Dedifferentiated amniotic fluid mesenchymal stem cell (primary cell): ENCODE measurements around the gene KRTAP10-5.
"Not testable (repeated sequence)": the region's sequence is repeated elsewhere in the genome, so short reads cannot be mapped to it uniquely, and the experiment has no call there.

Experiments
- DNase-seq: peaks from one replicate; pipeline ENCODE4 v3.0.0-alpha.2; 2016; ENCODE audit errors: extremely low spot score

KRTAP10-5 gene

DNA sequence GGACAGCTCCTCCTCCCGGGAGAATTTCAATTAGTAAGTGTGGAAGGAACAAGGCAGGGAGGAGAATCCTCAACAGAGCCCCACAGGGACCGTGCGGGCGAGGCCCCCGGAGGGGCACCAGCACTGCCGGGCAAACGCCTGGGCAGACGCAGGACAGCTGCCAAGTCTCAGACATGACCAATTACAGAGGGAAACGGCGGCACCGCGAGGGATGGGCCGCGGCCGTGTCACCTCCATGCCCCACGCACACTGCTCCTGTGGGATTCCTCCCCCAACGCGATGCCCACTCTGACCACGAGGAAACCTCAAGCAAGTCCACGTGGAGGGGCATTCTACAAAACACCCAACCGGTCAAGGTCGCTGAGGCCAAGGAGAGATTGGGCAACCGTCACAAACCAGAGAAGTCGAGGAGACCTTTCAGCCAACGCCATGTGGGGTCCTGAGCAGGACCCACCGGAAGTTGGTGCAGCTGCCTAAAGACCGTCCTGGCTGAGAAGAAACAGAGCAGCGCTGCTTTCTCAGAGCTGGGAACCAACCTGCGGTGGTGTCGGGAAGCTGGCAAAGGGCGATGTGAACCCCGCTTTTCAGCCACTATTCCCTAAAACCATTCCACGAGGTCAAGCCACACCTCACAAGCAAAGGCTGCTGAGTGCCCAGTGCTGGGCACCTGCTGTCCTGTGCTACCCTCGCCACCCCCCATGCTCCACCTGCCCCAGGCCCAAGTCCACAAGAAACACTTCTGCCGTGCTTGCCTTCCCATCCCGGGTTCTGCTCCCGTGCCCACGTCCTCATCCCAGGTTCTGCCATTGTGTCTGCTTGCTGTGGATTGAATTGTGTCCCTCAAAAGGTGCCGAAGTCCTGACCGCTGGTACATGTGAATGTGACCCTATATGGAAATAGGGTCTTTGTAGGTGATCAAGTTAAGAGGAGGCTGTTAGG is 8.3 kb downstream of the KRTAP10-5 start:
- DNase-seq, result no peak

DNA sequence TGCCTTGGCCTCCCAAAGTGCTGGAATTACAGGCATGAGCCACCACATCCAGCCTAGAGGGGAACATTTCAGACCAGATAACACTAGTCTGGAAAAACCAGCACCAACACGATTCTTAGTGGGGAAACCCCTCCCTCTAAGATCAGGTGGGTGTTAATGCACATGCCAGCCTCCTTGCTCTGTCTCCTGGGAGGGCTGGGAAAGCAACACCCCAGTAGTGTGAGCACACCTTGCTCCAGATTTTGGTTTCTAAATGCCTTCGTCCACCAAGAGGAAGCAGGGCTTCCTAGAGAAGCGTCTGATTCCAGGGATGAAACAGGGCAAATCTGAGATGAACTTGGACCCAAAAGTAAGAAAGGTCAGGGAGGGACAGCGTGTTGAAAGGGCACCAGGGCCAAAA is 9.1 kb downstream of the KRTAP10-5 start:
- no peak for DNase-seq

DNA sequence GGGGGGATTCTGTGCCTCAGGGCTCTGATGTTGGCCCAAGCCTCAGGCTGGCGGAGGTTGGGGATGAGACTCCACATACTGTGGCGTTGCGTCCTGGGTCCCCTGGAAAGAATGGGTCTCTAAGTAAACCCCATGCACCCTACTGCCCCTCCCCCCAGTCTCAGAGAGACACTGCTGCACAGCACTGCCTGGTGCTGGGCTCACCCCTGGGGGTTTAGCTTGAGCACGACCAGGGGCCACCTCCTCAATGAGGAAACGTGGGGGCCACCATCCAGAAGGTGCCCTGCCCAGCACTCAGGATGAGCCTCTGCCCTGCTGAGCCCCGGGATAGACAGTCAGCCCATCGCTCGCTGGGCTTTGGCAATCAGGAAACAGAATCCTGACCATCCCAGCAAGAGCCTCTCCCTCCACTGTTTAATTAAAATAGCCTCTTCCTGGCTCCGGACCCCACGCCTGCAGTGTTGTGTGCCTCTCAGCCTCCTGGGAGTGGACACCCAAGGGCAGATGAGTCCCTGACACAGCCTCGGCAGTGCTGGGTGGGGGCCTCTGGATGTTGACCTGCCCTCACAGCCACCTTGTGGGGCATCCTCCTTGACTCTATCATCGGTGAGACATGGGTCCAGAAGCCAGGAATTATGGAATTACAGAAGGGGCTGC is 10.4 kb downstream of the KRTAP10-5 start:
- DNase-seq, result no peak

DNA sequence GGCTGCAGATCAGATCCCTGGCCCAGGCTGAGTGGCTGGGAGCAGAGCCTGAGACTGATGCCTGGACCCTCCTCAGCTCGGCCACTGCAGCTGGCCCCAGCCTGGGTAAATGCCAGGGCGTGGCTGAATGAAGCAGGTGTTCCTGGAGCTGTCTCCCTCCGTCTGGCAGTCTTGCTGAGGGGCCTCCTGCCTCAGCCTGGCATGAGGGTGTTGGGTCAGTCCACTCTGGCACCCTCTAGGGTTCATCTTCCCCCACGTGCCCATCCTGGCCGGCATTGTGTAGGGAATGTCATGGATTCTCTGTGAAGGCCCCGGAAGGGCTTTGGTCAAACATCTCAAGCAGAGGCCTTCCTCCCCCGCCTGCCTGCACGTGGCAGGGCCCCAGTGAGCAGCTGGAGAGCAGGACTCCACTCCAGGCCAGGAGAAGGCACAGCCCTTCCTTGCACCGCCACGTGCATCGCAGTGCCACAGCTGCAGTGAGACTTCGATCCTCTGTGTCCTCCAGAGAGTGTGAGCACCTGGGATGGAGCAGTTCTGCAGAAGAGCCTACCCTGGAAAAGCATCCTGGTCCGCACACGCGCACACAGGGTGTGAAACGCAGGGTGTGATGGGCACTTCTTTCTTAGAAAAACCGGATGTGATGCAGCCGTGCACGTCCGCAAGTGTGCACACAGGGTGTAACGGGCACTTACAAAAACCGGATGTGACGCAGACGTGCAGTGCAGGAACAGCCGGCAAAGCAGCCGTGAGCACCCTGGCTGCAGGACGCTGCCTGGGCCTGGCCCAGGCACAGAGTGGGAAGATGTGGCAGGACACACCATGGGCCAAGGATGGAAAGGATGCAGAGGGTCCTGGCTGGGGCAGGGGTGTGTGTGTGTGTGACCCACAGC is 11.5 kb downstream of the KRTAP10-5 start:
- DNase-seq, result no peak

DNA sequence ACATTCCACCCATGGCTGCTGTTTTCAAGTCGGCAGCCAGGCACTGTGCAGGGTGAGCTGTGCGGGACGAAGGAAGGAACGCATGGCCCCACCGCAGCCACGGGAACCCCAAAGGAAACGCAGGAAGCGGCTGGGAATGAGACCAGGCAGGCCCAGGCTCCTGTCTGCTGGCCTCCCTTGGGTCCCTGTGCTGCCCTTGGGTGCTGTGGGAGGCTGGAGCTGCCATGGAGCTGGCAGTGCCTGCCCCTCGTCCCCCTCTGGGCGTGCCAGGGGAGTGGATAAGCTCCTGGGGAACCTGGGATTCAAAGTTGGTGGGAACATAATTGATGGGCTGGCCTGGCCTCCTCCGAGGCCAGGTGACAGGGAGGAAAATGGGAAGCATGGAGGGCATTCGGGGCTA is 12.1 kb downstream of the KRTAP10-5 start:
- no peak for DNase-seq

DNA sequence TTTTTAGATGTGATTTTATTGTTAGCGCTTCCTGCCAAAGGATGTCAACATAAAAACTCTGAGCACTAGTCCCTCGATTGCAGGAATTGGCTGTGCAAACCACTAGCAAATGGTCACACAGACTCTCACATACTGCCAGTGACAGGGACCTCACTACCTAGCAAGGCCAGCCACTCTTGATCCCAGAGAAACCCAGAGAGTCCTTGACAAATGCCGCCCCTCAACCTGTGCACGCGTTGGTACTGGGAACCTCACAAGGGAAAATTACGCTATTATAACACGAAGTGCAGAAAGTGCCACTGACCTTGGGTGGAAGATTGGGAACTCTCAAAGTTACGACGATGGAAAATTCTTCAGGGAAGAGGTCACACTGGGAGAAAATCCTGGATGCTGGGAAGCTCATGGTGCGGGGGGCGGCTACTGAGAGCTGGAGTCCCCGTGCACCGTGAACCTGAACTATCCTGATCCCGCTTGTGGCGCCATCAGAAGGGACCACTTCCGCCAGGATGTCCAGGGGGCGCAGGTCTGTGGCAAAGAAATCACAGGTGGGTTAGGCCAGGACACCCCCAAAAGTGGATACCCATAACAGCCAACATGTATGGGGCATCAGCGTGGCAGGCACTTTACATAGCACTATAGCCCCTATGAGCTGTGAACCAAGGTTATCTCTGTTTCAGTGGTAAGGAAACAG is 12.8 kb downstream of the KRTAP10-5 start:
- DNase-seq, result no peak

DNA sequence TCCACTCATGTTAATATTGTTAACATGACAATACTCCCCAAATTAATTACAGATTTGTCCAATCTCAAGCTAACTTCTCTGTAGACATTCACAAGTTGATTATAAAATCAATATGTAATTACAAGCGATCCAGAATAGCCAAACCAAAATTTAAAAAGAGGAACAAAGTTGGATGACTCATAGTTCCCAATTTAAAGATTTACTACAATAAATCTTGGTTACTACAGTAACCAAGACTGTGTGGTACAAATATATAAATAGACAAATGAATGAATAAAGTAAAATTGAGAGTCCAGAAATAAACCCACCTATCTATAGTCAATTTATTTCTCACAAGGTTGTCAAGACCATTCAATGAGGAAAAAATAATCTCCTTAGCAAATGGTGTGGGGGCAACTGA is 14.0 kb downstream of the KRTAP10-5 start:
- no peak for DNase-seq

DNA sequence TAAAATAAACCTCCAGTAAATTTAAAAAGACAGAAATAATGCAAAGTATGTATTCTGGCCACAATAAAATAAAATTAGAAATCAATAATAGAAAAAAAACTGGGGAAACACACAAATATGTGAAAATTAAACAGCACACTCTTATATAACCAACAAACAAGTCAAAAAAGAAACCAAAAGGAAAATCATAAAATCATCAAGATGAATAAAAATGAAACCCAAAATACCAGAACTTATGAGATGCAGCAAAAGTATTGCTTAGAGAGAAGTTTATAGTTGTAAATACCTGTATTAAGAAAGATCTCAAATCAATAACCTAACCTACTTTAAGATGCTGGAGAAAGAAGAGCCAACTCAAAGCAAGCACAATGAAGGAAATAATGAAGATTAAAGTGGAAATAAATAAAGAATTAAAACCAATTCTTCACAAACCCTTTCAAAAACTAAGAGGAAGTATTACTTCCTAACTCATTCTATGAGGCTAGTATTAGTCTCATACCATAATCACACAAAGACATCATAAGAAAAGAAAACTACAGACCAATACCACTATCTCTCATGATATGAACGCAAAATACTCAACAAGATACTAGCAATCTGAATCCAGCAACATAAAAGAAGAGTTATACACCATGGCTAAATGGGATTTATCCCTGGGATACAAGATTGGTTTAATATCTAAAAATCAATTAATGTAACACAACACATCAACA is 15.4 kb downstream of the KRTAP10-5 start:
- DNase-seq, result no peak

DNA sequence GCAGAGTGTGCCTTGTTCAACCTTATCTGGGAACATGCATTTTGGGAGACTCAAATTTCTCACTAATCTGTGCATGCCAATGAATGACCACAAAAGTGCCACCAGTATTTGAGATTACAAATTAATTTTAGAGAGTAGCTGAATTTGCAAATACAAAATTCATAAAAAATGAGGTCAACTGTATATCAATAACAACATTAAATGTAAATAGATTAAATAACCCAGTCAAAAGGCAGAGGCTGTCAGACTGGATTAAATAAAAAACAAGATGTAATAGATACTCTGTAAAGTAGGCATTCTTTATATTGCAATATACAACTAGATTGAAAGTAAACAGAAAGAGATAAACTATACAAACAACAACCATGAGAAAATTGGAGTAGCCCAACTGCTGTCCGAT is 16.3 kb downstream of the KRTAP10-5 start:
- DNase-seq, result no peak

DNA sequence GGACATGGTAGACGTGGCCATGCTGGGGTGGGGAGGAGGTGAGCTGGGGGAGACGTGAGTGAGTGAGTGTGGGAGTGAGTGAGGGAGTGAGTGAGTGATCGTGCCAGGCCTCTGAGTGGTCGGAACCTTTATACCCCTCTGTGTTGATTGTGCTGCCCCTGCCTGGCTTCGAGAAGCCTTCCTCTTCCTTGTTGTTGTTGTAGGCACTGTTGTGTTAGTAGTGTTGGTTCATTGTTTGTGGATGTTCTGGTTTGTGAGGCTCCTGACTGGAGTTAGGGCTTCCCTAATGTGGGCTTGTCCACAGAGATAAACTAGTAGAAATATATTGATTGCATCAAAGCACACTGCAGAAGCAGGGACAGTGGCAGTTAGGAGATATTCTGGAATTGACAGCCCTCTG is 21.7 kb downstream of the KRTAP10-5 start, which contains the start of gene KRTAP10-3:
KRTAP10-3 (minus strand) TSS at position 101 of the 400 bp plus-strand sequence; CDS start at position 21, 80 bp downstream.
- DNase-seq, result no peak

DNA sequence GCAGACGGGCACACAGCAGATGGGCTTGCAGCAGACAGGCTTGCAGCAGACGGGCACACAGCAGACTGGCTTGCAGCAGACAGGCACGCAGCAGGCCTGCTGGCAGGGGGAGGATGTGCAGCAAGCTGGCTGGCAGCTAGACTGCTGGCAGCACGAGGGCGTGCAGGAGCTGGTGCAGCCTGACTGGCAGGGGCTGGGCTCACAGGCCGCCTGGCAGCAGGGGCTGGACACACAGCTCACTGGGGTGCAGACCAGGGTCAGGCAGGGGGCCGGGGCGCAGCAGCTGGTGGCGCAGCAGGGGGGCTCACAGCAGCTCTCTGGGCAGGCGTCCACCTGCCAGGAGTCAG is 22.1 kb downstream of the KRTAP10-5 start:
- not testable (repeated sequence) for DNase-seq

DNA sequence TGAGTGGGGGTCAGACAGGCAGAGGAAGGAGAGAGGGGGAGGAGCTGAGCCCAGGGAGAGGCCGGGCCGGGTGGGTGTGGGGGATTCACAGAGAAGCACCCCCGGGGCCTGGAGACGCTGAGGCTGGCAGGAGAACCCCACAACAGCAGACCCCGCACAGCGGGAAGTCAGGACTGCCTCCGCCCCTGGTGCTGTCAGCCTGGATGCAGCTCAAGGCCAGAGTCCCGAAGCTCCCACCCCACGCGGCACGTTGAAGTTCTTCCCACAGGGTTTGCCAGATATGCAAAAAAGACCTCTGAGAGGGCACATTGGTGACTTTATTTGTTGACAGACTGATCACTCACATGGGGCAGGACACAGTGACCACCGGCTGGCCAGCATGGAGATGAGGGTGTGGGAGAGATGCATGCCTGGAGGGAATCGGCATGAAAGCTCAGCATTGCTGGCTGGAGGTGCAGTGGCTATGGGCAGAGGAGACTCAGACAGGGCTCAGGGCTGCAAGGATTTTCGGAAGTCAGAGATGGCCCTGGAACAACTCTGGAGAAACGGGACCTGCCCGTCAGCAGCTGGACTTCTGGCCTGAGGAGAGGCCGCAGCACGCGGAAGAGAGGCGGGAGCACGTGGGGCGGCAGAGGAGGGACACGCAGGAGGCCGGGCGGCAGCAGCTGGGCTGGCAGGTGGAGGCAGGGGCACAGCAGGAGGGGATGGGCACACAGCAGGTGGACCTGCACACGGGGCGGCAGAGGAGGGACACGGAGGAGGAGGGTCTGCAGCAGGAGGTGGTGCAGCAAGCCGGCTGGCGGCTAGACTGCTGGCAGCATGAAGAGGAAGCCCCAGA is 22.7 kb downstream of the KRTAP10-5 start:
- DNase-seq, result no peak

DNA sequence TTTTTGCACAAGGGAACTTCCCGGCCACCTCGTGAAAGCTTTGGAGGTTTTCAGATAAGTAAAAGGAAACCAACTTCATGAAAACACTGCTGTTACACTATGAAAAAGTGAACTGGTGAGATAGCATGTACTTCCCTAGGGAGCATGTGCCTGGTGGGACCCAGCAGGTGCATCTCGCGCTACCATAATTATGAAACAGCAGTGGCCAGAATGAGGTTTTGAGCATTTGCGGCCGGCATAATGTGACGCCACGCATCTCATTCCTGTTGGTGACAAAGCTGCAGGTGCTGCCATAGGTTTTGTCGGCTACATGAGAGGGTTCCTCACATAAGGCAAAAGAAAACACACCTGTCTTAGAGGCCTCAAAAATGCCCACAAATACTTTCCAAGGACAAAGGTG is 23.5 kb downstream of the KRTAP10-5 start:
- DNase-seq, result no peak

DNA sequence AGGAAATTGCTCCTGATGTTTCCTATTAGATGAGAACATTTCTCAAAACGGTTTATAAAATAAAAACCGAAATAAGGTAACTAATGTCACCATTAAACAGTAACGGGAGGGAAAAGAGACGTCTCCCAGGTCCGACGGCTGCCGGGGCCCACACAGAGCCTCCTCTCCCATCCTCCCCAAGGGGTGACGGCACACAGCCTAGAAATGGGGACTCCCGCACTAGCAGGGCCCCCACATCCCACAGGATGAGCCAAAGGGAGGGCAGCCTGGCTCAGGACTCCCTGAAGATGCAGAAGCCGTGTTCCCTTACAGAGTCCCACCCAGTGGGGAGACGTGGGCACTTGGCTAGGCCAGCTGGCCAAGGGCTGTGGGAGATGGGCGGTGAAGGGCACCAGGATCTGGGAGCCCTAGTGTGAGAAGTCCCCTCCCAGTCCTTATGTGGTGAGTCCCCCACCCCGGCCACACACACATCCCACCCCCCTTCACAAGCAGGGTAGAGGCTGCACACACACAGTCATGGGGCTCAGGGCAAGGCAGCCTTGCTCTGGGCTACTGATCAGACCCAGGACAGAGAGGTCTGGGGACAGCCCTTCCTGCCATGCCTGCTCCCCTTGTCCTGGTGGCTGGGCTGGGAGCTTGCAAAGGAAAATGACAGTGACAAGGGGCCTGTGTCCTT is 25.1 kb downstream of the KRTAP10-5 start:
- DNase-seq, result no peak

DNA sequence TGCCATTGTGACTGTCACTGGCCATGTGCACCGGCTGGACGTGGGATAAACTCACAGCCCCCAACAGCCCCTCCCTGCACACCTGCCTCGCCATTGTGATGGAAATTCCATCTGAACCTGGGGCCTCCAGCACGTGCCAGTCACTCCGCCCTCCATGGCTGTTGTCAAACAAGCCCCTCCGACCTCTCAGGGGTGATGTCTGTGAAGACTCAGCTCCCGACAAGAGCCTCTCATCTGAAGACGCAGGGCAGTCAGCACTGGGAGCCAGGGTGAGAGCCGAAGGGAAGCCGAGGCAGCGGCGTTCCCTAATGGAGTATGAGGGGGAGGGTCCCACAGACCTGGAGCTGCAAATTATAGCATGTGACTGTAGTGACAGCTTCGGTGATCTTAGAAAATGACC is 27.7 kb downstream of the KRTAP10-5 start:
- DNase-seq, result no peak

DNA sequence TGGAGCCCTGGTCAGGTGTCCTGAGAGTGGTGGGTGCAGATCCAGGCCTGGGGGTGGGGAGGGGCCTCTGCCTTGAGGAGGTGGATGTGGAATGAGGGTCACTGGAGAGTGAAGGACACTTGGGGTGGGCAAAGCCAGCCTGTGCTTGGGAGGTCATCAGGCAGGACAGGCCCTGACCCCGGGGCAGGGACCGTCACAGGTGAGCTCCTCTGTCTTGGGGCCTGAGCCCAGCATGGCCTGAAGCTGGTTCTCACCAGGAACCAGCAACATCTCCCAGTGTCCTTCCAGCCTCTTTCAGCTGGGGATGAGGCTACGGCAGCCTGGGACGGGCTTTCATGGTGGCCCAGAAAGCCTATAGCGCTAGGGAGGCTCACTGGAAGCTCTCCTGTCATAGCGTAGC is 28.3 kb downstream of the KRTAP10-5 start:
- no peak for DNase-seq

DNA sequence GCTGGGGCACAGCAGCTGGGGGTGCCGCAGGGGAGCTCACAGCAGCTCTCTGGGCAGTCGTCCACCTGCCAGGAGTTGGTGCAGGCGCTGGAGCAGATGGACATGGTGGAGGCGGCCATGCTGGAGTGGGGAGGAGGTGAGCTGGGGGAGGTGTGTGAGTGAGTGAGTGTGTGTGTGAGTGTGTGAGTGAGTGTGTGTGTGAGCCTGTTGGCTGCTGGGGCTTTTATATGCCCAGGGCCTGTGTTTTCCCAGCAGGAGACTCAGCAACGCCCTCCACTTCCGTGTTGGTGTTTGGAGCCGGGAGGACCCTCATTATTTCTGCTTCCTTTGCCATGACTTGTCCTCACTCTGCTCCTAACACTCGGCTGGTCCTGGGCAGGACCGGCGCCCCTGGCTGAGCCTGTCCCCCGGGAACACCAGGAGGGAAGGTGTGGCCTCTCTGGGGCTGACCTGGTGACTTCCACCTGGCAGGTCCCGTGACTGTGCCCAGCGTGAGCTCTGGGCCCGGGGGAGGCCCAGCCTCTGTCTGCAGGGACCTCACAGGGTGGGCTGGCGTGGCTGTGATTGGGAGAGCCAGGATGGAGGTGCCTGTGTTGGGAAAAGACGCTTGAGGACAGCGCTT is 29.0 kb downstream of the KRTAP10-5 start, which contains the start of gene KRTAP10-2:
KRTAP10-2 (minus strand) TSS at position 166 of the 622 bp plus-strand sequence; CDS start at position 119, 47 bp downstream.
- DNase-seq, result no peak

DNA sequence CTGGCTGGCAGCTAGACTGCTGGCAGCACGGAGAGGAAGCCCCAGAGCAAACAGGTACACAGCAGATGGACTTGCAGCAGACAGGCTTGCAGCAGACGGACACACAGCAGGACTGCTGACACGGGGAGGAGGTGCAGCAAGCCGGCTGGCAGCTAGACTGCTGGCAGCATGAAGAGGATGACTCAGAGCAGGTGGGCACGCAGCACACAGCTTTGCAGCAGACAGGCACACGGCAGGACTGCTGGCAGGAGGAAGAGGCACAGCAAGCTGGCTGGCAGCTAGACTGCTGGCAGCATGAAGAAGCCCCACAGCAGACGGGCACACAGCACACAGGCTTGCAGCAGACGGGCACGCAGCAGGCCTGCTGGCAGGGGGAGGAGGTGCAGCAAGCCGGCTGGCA is 29.6 kb downstream of the KRTAP10-5 start:
- no peak for DNase-seq

DNA sequence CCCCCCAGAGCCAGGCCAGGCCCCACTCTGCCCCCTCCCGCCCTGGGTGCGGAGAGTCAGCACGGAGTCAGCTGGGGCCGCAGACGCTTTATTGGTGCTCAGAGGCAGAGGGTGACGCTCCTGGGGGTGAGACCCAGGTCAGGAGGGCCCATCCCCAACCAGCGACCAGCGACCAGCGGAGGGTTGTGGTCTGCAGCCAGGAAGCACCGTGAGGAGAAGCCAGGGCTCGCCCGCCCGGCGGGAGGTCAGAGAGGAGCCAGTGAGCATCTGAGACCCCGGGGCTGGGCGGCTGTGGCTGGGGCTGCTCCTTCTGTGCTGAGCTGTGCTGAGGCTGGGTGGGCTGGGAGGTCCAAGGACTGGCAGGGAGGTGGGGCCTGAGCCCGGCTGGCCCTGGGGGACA is 30.1 kb downstream of the KRTAP10-5 start:
- not testable (repeated sequence) for DNase-seq
